Globus pallidus (tissue), 1 donor: Measurements from ENCODE around the gene NUP85.
A peak's percentile ranks its signal among the peaks of the same experiment; 100 is the strongest.
"Not testable (repeated sequence)": the region's sequence is repeated elsewhere in the genome, so short reads cannot be mapped to it uniquely, and the experiment has no call there.

ENCODE experiments used
- DNase-seq: peaks from one replicate; pipeline ENCODE4 v3.0.0-alpha.2; 2015; ENCODE audit warnings: low spot score

The NUP85 gene

GRCh38 chr17:75199886-75200618, 5.4 kb upstream of the NUP85 start:
- DNase-seq = no peak

GRCh38 chr17:75205793-75206163, 299 bp downstream of the NUP85 start:
- no peak for DNase-seq

DNA sequence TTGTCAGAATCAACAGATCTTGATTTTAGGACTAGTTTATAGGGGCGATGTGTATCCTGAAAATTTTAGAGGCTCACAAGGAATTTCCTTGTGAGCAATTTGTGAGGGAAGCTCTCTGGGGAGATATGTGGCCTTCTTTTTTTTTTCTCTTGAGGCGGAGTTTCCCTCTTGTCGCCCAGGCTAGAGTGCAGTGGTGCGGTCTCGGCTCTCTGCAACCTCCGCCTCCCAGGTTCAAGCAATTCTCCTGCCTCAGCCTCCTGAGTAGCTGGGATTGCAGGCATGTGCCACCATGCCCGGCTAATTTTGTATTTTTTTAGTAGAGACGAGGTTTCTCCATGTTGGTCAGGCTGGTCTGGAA, 1.6 kb downstream of the NUP85 start:
- not testable (repeated sequence) for DNase-seq

GRCh38 chr17:75207760-75208159, 2.3 kb downstream of the NUP85 start:
- DNase-seq = no peak

GRCh38 chr17:75208161-75208560, 2.7 kb downstream of the NUP85 start:
- DNase-seq = no peak

GRCh38 chr17:75209061-75209460, 3.6 kb downstream of the NUP85 start:
- DNase-seq = no peak

GRCh38 chr17:75218131-75218530, 12.7 kb downstream of the NUP85 start:
- no peak for DNase-seq

DNA sequence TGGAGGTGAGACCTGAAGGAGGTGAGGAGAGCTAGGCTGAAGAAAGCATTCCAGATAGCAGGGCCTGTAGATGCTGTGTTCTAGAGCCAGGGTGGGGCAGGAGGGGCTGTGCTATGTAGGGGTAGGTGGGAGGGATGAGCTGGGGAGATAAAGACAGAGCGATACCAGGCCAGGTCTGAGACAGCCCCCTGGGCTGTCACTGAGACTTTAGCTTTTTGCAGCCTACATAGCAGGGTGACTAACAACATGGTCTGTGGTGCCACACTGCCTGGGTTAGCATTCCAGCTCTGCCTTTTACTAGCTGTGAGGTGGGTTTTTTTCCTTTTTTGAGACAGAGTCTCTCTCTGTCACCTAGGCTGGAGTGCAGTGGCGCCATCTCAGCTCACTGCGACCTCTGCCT, 14.3 kb downstream of the NUP85 start:
- no peak for DNase-seq

DNA sequence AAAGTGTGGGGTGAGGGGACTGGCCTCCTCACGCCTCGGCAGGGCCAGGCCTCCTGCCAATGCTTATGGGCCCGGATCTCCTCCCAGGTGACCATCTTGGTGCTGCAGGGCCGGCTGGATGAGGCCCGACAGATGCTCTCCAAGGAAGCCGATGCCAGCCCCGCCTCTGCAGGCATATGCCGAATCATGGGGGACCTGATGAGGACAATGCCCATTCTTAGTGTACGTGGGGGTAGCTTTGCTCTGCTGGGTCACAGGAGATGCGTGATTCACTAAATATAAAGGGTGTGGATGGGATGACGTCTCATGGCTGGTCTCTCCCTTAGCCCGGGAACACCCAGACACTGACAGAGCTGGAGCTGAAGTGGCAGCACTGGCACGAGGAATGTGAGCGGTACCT, 19.5 kb downstream of the NUP85 start:
- DNase-seq = no peak

DNA sequence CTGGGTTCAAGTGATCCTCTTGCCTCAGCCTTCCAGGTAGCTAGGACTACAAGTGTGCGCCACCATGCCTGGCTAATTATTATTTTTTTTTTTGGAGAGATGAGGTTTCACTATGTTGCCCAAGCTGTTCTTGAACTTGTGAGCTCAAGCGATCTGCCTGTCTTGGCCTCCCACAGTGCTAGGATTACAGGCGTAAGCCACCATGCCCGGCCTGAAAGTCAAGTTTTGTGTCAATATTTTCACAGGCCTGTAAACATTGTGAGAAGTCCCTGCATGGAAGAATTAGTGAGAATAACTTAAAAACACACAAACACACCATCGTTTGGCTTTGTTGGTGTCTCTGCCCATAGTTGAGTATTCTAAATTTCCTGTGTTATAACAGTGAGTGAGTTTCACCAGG, 22.2 kb downstream of the NUP85 start:
- DNase-seq = no peak

DNA sequence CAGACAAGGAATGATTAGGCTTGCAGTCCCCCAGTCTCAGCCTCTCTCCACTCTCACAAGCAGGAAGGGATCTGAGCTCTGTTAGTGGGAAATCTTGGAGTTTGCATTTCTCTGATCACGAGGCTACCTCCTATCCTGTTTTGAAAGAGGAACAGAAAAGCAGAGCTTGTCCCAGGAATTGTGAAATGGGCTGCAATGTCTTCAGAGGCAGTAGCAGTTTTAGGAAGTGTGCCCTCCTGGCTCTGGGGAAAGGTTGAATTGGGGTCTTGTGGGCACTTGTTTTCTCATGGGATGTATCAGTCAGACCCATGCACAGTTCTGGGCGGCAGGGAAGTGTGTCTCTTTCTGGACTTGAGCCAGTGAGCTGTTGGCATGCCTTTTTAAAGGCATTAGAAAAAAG, 22.8 kb downstream of the NUP85 start:
- DNase-seq = peak; percentile 51

GRCh38 chr17:75228847-75229246, 23.4 kb downstream of the NUP85 start:
- DNase-seq = no peak

GRCh38 chr17:75231071-75231470, 25.6 kb downstream of the NUP85 start:
- DNase-seq = no peak

DNA sequence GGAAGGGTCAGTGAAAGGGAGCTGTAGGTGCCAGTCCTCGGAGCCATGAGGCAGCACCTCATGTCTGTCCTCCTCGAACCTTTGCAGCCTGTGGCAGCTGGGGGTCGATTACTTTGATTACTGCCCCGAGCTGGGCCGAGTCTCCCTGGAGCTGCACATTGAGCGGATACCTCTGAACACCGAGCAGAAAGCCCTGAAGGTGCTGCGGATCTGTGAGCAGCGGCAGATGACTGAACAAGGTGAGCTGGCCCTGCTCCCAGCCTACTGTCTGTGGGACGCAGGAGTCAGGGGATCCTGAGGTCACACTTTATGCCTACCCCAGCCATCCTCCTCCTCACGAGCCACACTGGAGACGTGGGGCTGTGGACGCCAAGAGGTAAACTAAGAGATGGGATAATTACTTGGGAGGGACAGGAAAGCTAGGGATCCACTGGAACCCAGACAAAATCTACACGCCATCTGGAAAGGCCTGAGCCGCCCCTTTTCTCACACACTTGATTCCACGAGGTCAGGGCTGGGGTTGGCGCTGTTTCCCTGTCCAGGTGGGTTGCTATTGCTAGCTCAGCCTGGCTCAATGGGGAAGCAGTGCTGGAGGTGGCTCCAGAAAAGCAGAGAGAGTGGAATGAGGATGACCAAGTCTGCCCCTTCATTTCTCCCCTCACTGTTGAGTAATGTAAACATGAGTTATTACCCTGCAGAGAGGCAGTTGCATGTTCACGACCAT, 26.4 kb downstream of the NUP85 start:
- DNase-seq = no peak

DNA sequence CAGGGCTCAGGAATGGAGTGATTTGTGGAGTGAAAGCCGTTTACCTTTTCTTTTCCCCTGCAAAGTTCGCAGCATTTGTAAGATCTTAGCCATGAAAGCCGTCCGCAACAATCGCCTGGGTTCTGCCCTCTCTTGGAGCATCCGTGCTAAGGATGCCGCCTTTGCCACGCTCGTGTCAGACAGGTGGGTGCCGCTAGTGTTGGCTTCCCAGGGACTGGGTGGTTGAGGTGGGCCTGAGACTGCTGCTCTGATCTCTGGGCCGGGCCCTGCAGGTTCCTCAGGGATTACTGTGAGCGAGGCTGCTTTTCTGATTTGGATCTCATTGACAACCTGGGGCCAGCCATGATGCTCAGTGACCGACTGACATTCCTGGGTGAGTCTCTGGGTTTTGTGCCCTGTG, 27.3 kb downstream of the NUP85 start:
- no peak for DNase-seq

DNA sequence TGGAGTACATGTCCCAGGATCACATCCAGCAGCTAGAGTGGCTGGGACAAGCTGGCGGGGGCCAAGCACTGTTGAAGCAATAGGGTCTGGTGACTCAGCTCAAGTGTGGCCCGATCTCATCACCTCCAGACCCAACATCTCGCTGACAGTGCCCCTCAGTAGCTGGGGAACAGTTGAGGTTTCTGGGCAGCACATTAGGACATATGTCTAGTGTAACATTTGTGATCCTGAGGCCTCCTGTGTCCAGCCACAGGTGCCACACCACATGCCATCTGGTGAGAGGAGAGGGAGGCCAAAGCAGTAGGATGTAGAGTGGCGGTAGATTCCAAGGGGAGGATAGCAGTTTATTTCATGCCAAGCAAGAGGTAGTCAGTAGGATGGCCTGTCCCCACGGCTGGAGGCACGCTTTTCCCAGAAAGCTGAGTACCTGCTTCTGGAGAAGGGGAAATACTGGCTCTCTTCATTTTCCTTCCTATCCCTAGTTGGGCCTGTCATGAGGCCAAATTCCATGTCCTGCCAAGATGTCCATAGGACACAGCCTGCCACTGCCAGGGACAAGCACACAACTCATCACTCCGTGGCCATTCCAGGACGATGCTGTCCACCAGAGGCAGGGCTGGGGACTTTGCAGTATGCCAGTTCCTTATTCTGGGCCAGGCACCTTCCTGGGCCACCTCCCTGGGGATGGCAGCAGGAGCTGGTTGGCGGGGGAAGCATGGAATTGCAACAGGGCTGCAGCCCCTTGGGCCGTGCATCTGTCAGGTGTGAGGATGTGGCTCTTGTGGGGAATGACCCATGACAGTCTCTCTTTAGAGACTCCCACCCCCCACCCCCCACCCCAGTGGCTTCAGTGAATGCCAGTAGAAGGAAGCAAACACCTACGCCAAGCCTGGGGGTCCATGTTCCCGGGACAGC, 31.9 kb downstream of the NUP85 start:
- no peak for DNase-seq

DNA sequence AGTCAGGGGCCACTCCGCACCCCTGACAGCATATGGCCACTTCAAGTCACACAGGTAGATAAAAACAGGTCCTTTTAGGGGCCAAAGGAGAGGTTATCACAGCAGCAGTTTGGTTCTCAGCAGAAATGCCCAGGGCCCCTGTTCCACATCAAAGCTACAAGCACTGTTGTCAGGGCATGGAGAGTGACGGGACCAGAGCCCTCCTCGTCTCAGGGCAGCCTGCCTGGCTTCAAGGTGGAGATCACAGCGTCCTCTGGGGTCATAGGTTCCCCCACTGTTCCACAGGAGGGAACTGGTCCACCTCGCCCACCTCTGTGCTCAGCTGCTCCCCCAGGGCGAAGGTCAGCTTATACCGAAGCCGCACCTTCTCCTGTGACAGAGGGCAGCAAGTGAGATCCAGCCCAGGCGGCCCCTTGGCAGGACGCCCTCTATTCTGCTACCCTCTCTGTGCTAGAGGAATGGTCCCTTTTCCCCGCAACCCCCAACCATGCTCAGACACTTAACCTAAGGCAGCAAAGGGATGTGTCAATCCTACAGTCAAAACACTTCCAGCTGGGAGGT, 32.6 kb downstream of the NUP85 start:
- no peak for DNase-seq

GRCh38 chr17:75238684-75239191, 33.3 kb downstream of the NUP85 start:
- peak; percentile 38 for DNase-seq

- DNase-seq = no peak
Measured at GRCh38 chr17:75239214-75239613, 33.7 kb downstream of the NUP85 start.

DNA sequence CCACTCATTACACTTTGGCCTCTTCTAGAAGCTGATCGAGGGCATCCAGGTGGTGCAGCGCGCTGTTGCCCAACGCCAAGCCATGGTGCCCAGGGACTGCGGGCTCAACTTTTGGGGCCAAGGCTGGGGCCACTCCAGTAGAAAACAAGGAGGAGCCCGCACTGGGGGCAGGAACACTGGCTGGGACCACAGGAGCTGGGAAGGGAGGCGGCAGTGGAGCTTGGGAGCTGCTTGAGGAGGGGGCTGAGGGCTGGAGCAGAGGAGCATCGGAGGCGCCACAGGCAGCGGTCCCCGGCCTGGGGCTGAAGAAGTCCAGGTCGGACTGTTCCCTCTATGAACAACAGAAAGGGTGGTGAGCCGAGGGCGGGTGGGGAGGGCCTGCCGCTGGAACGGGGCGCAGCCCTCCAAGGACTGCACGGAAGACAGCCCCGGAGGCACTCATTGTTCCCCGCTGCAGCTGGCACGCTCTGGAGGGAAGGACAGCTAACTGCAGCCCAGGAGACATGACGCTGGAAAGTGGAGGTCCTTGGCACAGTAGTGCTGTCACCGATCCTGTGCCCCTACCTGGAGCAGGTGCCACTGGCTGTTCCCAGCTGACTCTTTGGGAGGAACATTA, 34.4 kb downstream of the NUP85 start:
- no peak for DNase-seq

- DNase-seq = no peak
Measured at GRCh38 chr17:75240394-75241142, 35.1 kb downstream of the NUP85 start.
